Ishikawa (cell line): ENCODE results near the gene AFF2.

Source experiments
- CREB1 ChIP-seq: IDR thresholded peaks from 2 replicates; pipeline ENCODE4 v1.6.1; 2012; ENCODE audit warnings: low read depth
- EGR1 ChIP-seq: IDR thresholded peaks from 2 replicates; pipeline ENCODE4 v1.6.1; 2012
- EP300 ChIP-seq: IDR thresholded peaks from 2 replicates; pipeline ENCODE4 v1.6.1; 2012; ENCODE audit warnings: borderline replicate concordance
- NFIC ChIP-seq: IDR thresholded peaks from 2 replicates; pipeline ENCODE4 v1.6.1; 2012
- REST ChIP-seq: IDR thresholded peaks from 2 replicates; pipeline ENCODE4 v1.6.1; 2012; ENCODE audit warnings: low read depth, mild to moderate bottlenecking
- TAF1 ChIP-seq: IDR thresholded peaks from 2 replicates; pipeline ENCODE4 v1.6.1; 2012; ENCODE audit warnings: low read depth, mild to moderate bottlenecking

- no peak for TF ChIP-seq EP300
- TF ChIP-seq CREB1, result no peak
- no peak for TF ChIP-seq TAF1
- TF ChIP-seq EGR1, result no peak
- TF ChIP-seq NFIC, result no peak
- TF ChIP-seq REST, result no peak
Measured at GRCh38 chrX:148885203-148885602, 384.8 kb downstream of the AFF2 start.
